C4-2B (cell line): ENCODE measurements around the gene ANKRD17.

Source experiments
- ZFX ChIP-seq: fragments of 450-650 bp; IDR thresholded peaks from 2 replicates; pipeline ENCODE4 v1.6.1; 2017
- TF ChIP-seq, protein P1 (sequence below): fragments of 450-650 bp; conservative IDR thresholded peaks from 2 replicates; pipeline ENCODE4 v1.5.1; 2017; ENCODE audit warnings: mild to moderate bottlenecking

DNA sequence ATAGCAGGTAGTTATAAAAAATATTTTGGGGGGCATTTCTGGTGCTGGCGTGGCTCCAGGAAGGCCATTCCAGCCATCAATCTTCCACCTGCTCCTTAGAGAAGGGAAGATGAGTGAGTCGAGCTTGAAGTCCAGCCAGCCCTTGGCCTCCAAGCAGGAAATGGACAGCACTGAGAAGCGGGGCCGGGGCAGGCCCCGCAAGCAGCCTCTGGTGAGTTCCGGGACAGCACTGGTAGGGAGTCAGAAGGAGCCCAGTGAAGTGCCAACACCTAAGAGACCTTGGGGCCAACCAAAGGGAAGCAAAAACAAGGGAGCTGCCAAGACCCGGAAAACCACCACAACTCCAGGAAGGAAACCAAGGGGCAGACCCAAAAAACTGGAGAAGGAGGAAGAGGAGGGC, 159.9 kb downstream of the ANKRD17 start:
- TF ChIP-seq, protein P1, sequence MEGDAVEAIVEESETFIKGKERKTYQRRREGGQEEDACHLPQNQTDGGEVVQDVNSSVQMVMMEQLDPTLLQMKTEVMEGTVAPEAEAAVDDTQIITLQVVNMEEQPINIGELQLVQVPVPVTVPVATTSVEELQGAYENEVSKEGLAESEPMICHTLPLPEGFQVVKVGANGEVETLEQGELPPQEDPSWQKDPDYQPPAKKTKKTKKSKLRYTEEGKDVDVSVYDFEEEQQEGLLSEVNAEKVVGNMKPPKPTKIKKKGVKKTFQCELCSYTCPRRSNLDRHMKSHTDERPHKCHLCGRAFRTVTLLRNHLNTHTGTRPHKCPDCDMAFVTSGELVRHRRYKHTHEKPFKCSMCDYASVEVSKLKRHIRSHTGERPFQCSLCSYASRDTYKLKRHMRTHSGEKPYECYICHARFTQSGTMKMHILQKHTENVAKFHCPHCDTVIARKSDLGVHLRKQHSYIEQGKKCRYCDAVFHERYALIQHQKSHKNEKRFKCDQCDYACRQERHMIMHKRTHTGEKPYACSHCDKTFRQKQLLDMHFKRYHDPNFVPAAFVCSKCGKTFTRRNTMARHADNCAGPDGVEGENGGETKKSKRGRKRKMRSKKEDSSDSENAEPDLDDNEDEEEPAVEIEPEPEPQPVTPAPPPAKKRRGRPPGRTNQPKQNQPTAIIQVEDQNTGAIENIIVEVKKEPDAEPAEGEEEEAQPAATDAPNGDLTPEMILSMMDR = no peak
- TF ChIP-seq ZFX = no peak
